Hematopoietic multipotent progenitor cell treated with erythropoietin and hydrocortisone succinate and interleukin-3 and kit ligand, for 8 days (in vitro differentiated cells): ENCODE measurements around the gene PCDHGC4.

ENCODE experiments used
- DNase-seq: peaks from one replicate; pipeline ENCODE4 v3.0.0-alpha.2; 2015

Gene PCDHGC4

GRCh38 chr5:141512911-141513626 lies 28.2 kb downstream of the PCDHGC4 start:
- DNase-seq, result peak; percentile 35

- DNase-seq, result peak; percentile 76
Measured at GRCh38 chr5:141513627-141514329, 28.9 kb downstream of the PCDHGC4 start.

GRCh38 chr5:141514330-141515133 lies 29.7 kb downstream of the PCDHGC4 start:
- DNase-seq, result no peak

GRCh38 chr5:141515141-141515540 lies 30.3 kb downstream of the PCDHGC4 start:
- no peak for DNase-seq

- no peak for DNase-seq
Measured at GRCh38 chr5:141515946-141516671, 31.3 kb downstream of the PCDHGC4 start.

GRCh38 chr5:141516672-141517025 lies 31.8 kb downstream of the PCDHGC4 start:
- no peak for DNase-seq

- DNase-seq, result no peak
Measured at GRCh38 chr5:141517312-141517711, 32.5 kb downstream of the PCDHGC4 start.

- no peak for DNase-seq
Measured at GRCh38 chr5:141517880-141518617, 33.2 kb downstream of the PCDHGC4 start.

GRCh38 chr5:141518618-141519015 lies 33.8 kb downstream of the PCDHGC4 start:
- DNase-seq, result no peak

- DNase-seq, result no peak
Measured at GRCh38 chr5:141519605-141520565, 35.1 kb downstream of the PCDHGC4 start.

GRCh38 chr5:141521244-141521781 lies 36.5 kb downstream of the PCDHGC4 start:
- peak; percentile 73 for DNase-seq

- no peak for DNase-seq
Measured at GRCh38 chr5:141522301-141522700, 37.5 kb downstream of the PCDHGC4 start.

- no peak for DNase-seq
Measured at GRCh38 chr5:141523991-141524390, 39.2 kb downstream of the PCDHGC4 start.

- DNase-seq, result peak; percentile 68
Measured at GRCh38 chr5:141524604-141525597, 40.1 kb downstream of the PCDHGC4 start.

- no peak for DNase-seq
Measured at GRCh38 chr5:141525653-141526052, 40.8 kb downstream of the PCDHGC4 start.

GRCh38 chr5:141527426-141527825 lies 42.6 kb downstream of the PCDHGC4 start:
- no peak for DNase-seq

- no peak for DNase-seq
Measured at GRCh38 chr5:141528291-141528984, 43.6 kb downstream of the PCDHGC4 start.

- no peak for DNase-seq
Measured at GRCh38 chr5:141529002-141529401, 44.2 kb downstream of the PCDHGC4 start.

GRCh38 chr5:141529873-141530272 lies 45.0 kb downstream of the PCDHGC4 start:
- no peak for DNase-seq
